HG03354 (cell line): ENCODE results near the gene ASXL2.
"Not testable (repeated sequence)": the region's sequence is repeated elsewhere in the genome, so short reads cannot be mapped to it uniquely, and the experiment has no call there.

ENCODE experiments used
- ATAC-seq: cut with Tn5 transposase; IDR thresholded peaks from one replicate; pipeline ENCODE4 v1.9.1; 2021; ENCODE audit warnings: mild to moderate bottlenecking; ENCODE audit not compliant: unreplicated experiment, poor library complexity, severe bottlenecking

The ASXL2 gene

GRCh38 chr2:25705575-25705974 is 172.7 kb downstream of the ASXL2 start:
- ATAC-seq = not testable (repeated sequence)

- ATAC-seq = no peak
Measured at GRCh38 chr2:25701801-25702200, 176.5 kb downstream of the ASXL2 start.

GRCh38 chr2:25700221-25700660 is 178.0 kb downstream of the ASXL2 start:
- no peak for ATAC-seq

- no peak for ATAC-seq
Measured at GRCh38 chr2:25699216-25699615, 179.1 kb downstream of the ASXL2 start.

GRCh38 chr2:25698752-25699151 is 179.5 kb downstream of the ASXL2 start:
- ATAC-seq = no peak

GRCh38 chr2:25697559-25698341 is 180.5 kb downstream of the ASXL2 start:
- no peak for ATAC-seq

- ATAC-seq = no peak
Measured at GRCh38 chr2:25692737-25693445, 185.4 kb downstream of the ASXL2 start.

- ATAC-seq = no peak
Measured at GRCh38 chr2:25692143-25692542, 186.1 kb downstream of the ASXL2 start.

- ATAC-seq = no peak
Measured at GRCh38 chr2:25690058-25690457, 188.2 kb downstream of the ASXL2 start.

- ATAC-seq = no peak
Measured at GRCh38 chr2:25688236-25688635, 190.1 kb downstream of the ASXL2 start.

GRCh38 chr2:25685741-25686140 is 192.5 kb downstream of the ASXL2 start:
- ATAC-seq = no peak

- ATAC-seq = no peak
Measured at GRCh38 chr2:25684577-25685473, 193.5 kb downstream of the ASXL2 start.
